ENCODE measurements around the gene CTSA. TPM values are rescaled to one million over a fixed set of nuclear protein-coding genes. Genes with fewer than 3 reads are reported as not detected.

The CTSA gene
- total RNA-seq, 3 donors from 2014 or later (not counting 1 experiment from before 2014, with no cell fraction given): 72.8 to 108 (median 86.8) TPM

DNA sequence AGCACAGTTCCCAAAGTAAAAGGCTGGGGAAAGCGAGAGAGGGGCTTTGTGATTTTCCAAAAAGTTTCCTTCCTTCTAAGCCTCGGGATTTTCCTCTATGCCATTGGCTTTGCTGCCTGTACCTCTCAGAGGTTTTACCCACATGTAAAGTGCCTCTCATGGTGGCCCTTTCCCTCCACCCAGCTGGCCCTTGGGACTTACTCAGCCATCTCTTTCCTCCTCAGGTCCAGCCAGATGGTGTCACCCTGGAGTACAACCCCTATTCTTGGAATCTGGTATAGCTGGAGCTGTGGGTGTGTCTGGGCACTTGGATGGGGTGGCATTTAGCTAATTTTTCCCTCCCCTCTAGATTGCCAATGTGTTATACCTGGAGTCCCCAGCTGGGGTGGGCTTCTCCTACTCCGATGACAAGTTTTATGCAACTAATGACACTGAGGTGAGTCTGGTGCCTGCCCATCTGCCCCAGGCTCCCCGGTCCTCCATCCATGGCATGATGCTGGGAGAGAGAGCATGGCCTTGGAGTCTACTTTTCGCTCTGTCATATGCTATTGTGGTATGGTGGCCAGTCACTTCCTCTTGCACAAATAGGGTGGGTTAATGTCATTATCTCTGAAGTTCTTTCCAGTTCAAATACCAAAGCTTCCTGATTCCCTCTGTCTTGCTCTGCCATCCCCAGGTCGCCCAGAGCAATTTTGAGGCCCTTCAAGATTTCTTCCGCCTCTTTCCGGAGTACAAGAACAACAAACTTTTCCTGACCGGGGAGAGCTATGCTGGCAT lies 1.1 kb downstream of the CTSA start:
- ATAC-seq (peak in 1 of 3 donors; percentile 31), DNase-seq (no peak)
- Mint-ChIP-seq H3K9me3 (no peaks in the 10 kb centered on the region), H3K4me3 (peak overlapping the region; percentile 79), H3K27ac (peak overlapping the region; percentile 57 to 88), H3K4me1 (peaks cover 5 to 24% of the 10 kb centered on the region in 2 donors), H3K27me3 (ENCODE audit: low read depth in 2 of 2) (no peaks in the 10 kb centered on the region), H3K36me3 (no peaks in the 10 kb centered on the region)
- Histone ChIP-seq H3K9me3 (ENCODE audit: control insufficient read depth, insufficient read depth, low read length) (no peaks in the 10 kb centered on the region), H3K27me3 (ENCODE audit: control insufficient read depth, insufficient read depth, low read length) (no peaks in the 10 kb centered on the region), H3K4me3 (ENCODE audit: low read length) (peak overlapping the region; percentile 68), H3K27ac (ENCODE audit: low read length) (no peak overlapping the region), H3K36me3 (ENCODE audit: control insufficient read depth, insufficient read depth, low read length) (peaks cover 16% of the 10 kb centered on the region), H3K4me1 (ENCODE audit: control insufficient read depth, insufficient read depth, low read length) (peaks cover 38% of the 10 kb centered on the region)
- WGBS (ENCODE audit: insufficient coverage): 86% methylated on average over 8 of the region's 9 CpGs
- intact Hi-C loops (cut with micrococcal nuclease): no loop called here
- no peak for TF ChIP-seq CTCF (IDR thresholded peaks at IDR 0.05)

DNA sequence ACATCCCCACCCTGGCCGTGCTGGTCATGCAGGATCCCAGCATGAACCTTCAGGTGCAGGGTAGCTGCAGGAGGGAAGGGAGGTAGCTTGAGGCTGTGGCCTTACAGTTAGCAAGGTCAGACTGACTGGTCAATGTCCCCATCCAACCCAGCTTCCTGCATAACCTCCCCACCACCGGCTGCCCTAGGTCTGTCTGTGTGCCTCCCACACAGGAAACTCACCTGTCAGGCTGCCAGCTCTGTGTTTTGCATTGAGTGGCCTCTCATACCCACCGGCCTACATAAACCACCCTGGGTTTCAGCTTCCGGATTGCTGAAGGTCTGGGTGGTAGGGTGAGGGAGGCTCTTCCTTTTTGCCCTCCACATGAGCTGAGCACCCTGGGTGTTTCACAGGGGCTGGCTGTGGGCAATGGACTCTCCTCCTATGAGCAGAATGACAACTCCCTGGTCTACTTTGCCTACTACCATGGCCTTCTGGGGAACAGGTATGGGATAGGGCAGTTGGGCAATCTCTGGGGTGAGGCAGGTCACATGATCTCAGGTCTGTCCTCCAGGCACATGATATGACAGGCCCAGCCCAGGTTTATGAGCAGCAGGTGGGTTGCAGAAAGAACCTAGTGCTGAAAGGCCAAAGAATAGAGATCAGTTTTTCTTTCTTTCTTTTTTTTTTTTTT lies 1.8 kb downstream of the CTSA start:
- peak in 1 of 2 donors; percentile 39 for DNase-seq
- no peaks in the 10 kb centered on the region for H3K27me3 ChIP-seq (ENCODE audit: control insufficient read depth, insufficient read depth, low read length)
- intact Hi-C loops (cut with micrococcal nuclease): no loop called here
- WGBS (ENCODE audit: insufficient coverage): 51% methylated on average over 3 of the region's 4 CpGs
- Mint-ChIP-seq H3K9me3 (no peaks in the 10 kb centered on the region), H3K4me3 (peak overlapping the region; percentile 79), H3K4me1 (peaks cover 5 to 24% of the 10 kb centered on the region in 2 donors), H3K36me3 (no peaks in the 10 kb centered on the region), H3K27ac (peak overlapping the region; percentile 57 to 88), H3K27me3 (ENCODE audit: low read depth in 2 of 2) (no peaks in the 10 kb centered on the region)
- no peaks in the 10 kb centered on the region for H3K9me3 ChIP-seq (ENCODE audit: control insufficient read depth, insufficient read depth, low read length)
- peaks cover 38% of the 10 kb centered on the region for H3K4me1 ChIP-seq (ENCODE audit: control insufficient read depth, insufficient read depth, low read length)
- peak overlapping the region; percentile 6 for H3K27ac ChIP-seq (ENCODE audit: low read length)
- no peak for ATAC-seq
- H3K4me3 ChIP-seq (ENCODE audit: low read length): no peak overlapping the region
- peaks cover 16% of the 10 kb centered on the region for H3K36me3 ChIP-seq (ENCODE audit: control insufficient read depth, insufficient read depth, low read length)
- TF ChIP-seq CTCF (IDR thresholded peaks at IDR 0.05): no peak

GRCh38 chr20:45893831-45894230 lies 2.7 kb downstream of the CTSA start:
- intact Hi-C loops (cut with micrococcal nuclease): no loop called here
- Histone ChIP-seq H3K4me1 (ENCODE audit: control insufficient read depth, insufficient read depth, low read length) (peaks cover 38% of the 10 kb centered on the region), H3K4me3 (ENCODE audit: low read length) (no peak overlapping the region), H3K9me3 (ENCODE audit: control insufficient read depth, insufficient read depth, low read length) (no peaks in the 10 kb centered on the region), H3K27ac (ENCODE audit: low read length) (no peak overlapping the region), H3K36me3 (ENCODE audit: control insufficient read depth, insufficient read depth, low read length) (peaks cover 17% of the 10 kb centered on the region), H3K27me3 (ENCODE audit: control insufficient read depth, insufficient read depth, low read length) (no peaks in the 10 kb centered on the region)
- Mint-ChIP-seq H3K27ac (no peak overlapping the region), H3K4me1 (peaks cover 5 to 24% of the 10 kb centered on the region in 2 donors), H3K27me3 (ENCODE audit: low read depth in 2 of 2) (no peaks in the 10 kb centered on the region), H3K4me3 (peak overlapping the region; percentile 42), H3K36me3 (no peaks in the 10 kb centered on the region), H3K9me3 (no peaks in the 10 kb centered on the region)
- TF ChIP-seq CTCF (IDR thresholded peaks at IDR 0.05): no peak
- ATAC-seq (no peak), DNase-seq (no peak)
- WGBS (ENCODE audit: insufficient coverage): 96% methylated on average over 2 of the region's 4 CpGs
